ENCODE data around the gene SEMA6A. TPM values are rescaled to one million over a fixed set of nuclear protein-coding genes. Genes with fewer than 3 reads are reported as not detected.

SEMA6A gene
- total RNA-seq, 1 donor from 2014 or later = 7.9 TPM

GRCh38 chr5:116576053-116576713 is 1.6 kb upstream of the SEMA6A start:
- ATAC-seq = peak; percentile 61
- peak; percentile 59 for DNase-seq (ENCODE audit: low spot score)

GRCh38 chr5:116575326-116576052 is 866 bp upstream of the SEMA6A start:
- DNase-seq (ENCODE audit: low spot score) (peak; percentile 46), ATAC-seq (no peak)

GRCh38 chr5:116573702-116574366 is 789 bp downstream of the SEMA6A start:
- DNase-seq (ENCODE audit: low spot score) (peak; percentile 45), ATAC-seq (no peak)

GRCh38 chr5:116573279-116573701 is 1.3 kb downstream of the SEMA6A start:
- DNase-seq (ENCODE audit: low spot score) = peak; percentile 48
- peak; percentile 10 for ATAC-seq

GRCh38 chr5:116572350-116573278 is 2.0 kb downstream of the SEMA6A start:
- DNase-seq (ENCODE audit: low spot score) (peak; percentile 45), ATAC-seq (peak; percentile 10)

GRCh38 chr5:116571568-116572349 is 2.9 kb downstream of the SEMA6A start:
- DNase-seq (ENCODE audit: low spot score) (no peak), ATAC-seq (no peak)

GRCh38 chr5:116569999-116570398 is 4.6 kb downstream of the SEMA6A start:
- DNase-seq (ENCODE audit: low spot score) (no peak), ATAC-seq (no peak)

- DNase-seq (ENCODE audit: low spot score) = no peak
- ATAC-seq = no peak
These were observed 7.5 kb downstream of the SEMA6A start for GRCh38 chr5:116567106-116567505.

- no peak for DNase-seq (ENCODE audit: low spot score)
- ATAC-seq = no peak
These were observed 8.4 kb downstream of the SEMA6A start for GRCh38 chr5:116566251-116566650.

- ATAC-seq = no peak
- no peak for DNase-seq (ENCODE audit: low spot score)
These were observed 9.7 kb downstream of the SEMA6A start for GRCh38 chr5:116564756-116565490.

- ATAC-seq (no peak), DNase-seq (ENCODE audit: low spot score) (no peak)
These were observed 10.3 kb downstream of the SEMA6A start for GRCh38 chr5:116564312-116564711.

- ATAC-seq (no peak), DNase-seq (ENCODE audit: low spot score) (no peak)
These were observed 10.8 kb downstream of the SEMA6A start for GRCh38 chr5:116563736-116564308.

GRCh38 chr5:116562669-116563068 is 12.0 kb downstream of the SEMA6A start:
- DNase-seq (ENCODE audit: low spot score) (no peak), ATAC-seq (no peak)

- ATAC-seq (no peak), DNase-seq (ENCODE audit: low spot score) (no peak)
These were observed 13.0 kb downstream of the SEMA6A start for GRCh38 chr5:116561658-116562057.

GRCh38 chr5:116559673-116560164 is 14.9 kb downstream of the SEMA6A start:
- ATAC-seq = no peak
- DNase-seq (ENCODE audit: low spot score) = no peak

GRCh38 chr5:116559239-116559638 is 15.4 kb downstream of the SEMA6A start:
- ATAC-seq (no peak), DNase-seq (ENCODE audit: low spot score) (no peak)

GRCh38 chr5:116557669-116558271 is 16.9 kb downstream of the SEMA6A start:
- DNase-seq (ENCODE audit: low spot score) = no peak
- peak; percentile 78 for ATAC-seq

GRCh38 chr5:116554764-116555163 is 19.9 kb downstream of the SEMA6A start:
- no peak for DNase-seq (ENCODE audit: low spot score)
- ATAC-seq = no peak

Data from left lobe of liver (tissue), 2 donors.